Ishikawa (cell line): Measurements from ENCODE around the gene VPS26C.

Experiments used
- CEBPB ChIP-seq: IDR thresholded peaks from 2 replicates; pipeline ENCODE4 v1.6.1; 2012
- CREB1 ChIP-seq: IDR thresholded peaks from 2 replicates; pipeline ENCODE4 v1.6.1; 2012; ENCODE audit warnings: low read depth
- EGR1 ChIP-seq: IDR thresholded peaks from 2 replicates; pipeline ENCODE4 v1.6.1; 2012
- EP300 ChIP-seq: IDR thresholded peaks from 2 replicates; pipeline ENCODE4 v1.6.1; 2012; ENCODE audit warnings: borderline replicate concordance
- FOXM1 ChIP-seq: IDR thresholded peaks from 2 replicates; pipeline ENCODE4 v1.6.1; 2012; ENCODE audit warnings: low read depth, borderline replicate concordance
- MAX ChIP-seq: IDR thresholded peaks from 2 replicates; pipeline ENCODE4 v1.6.1; 2012
- NFIC ChIP-seq: IDR thresholded peaks from 2 replicates; pipeline ENCODE4 v1.6.1; 2012
- RAD21 ChIP-seq: IDR thresholded peaks from 2 replicates; pipeline ENCODE4 v1.6.1; 2012; ENCODE audit warnings: low read depth
- REST ChIP-seq: IDR thresholded peaks from 2 replicates; pipeline ENCODE4 v1.6.1; 2012; ENCODE audit warnings: low read depth, mild to moderate bottlenecking
- TAF1 ChIP-seq: IDR thresholded peaks from 2 replicates; pipeline ENCODE4 v1.6.1; 2012; ENCODE audit warnings: low read depth, mild to moderate bottlenecking
- TCF12 ChIP-seq: IDR thresholded peaks from 2 replicates; pipeline ENCODE4 v1.6.1; 2012; ENCODE audit warnings: low read depth
- TEAD4 ChIP-seq: IDR thresholded peaks from 2 replicates; pipeline ENCODE4 v1.6.1; 2012
- USF1 ChIP-seq: IDR thresholded peaks from 2 replicates; pipeline ENCODE4 v1.6.1; 2012
- YY1 ChIP-seq: IDR thresholded peaks from 2 replicates; pipeline ENCODE4 v1.6.1; 2012; ENCODE audit warnings: low read depth
- ZBTB7A ChIP-seq: IDR thresholded peaks from 2 replicates; pipeline ENCODE4 v1.6.1; 2012; ENCODE audit warnings: low read depth

Gene VPS26C

GRCh38 chr21:37292941-37293340, 25.8 kb upstream of the VPS26C start:
- TF ChIP-seq ZBTB7A (no peak), TAF1 (no peak), EGR1 (no peak), USF1 (no peak), YY1 (no peak), CREB1 (no peak), REST (no peak), TEAD4 (no peak), CEBPB (no peak), FOXM1 (no peak), NFIC (no peak), RAD21 (no peak)

GRCh38 chr21:37292041-37292440, 24.9 kb upstream of the VPS26C start:
- TF ChIP-seq ZBTB7A: no peak
- TF ChIP-seq NFIC: no peak
- no peak for TF ChIP-seq EP300
- TF ChIP-seq FOXM1: no peak
- no peak for TF ChIP-seq EGR1
- TF ChIP-seq RAD21: no peak
- TF ChIP-seq CREB1: no peak
- no peak for TF ChIP-seq TAF1

GRCh38 chr21:37281993-37282392, 14.9 kb upstream of the VPS26C start:
- TF ChIP-seq TAF1 (no peak), TEAD4 (no peak), EP300 (no peak), YY1 (no peak), FOXM1 (no peak), ZBTB7A (no peak), NFIC (no peak), EGR1 (no peak), TCF12 (no peak), CEBPB (no peak), USF1 (no peak), REST (no peak), RAD21 (no peak), MAX (no peak), CREB1 (no peak)

- no peak for TF ChIP-seq TEAD4
- no peak for TF ChIP-seq REST
- TF ChIP-seq CEBPB: no peak
- TF ChIP-seq FOXM1: no peak
- TF ChIP-seq CREB1: no peak
- TF ChIP-seq RAD21: no peak
- no peak for TF ChIP-seq TAF1
- no peak for TF ChIP-seq NFIC
- TF ChIP-seq TCF12: no peak
- no peak for TF ChIP-seq ZBTB7A
- no peak for TF ChIP-seq EP300
- no peak for TF ChIP-seq MAX
- TF ChIP-seq YY1: no peak
- TF ChIP-seq EGR1: no peak
- no peak for TF ChIP-seq USF1
Observed at GRCh38 chr21:37281579-37281978, 14.4 kb upstream of the VPS26C start.
